Activated CD4-positive, alpha-beta T cell treated with anti-CD3 and anti-CD28 coated beads, Interleukin-2, amount 10 ng/mL, durations not matched to agents 24 days and 14 days (primary cell): ENCODE measurements around the gene DCAF8L2. TPM values are rescaled to one million over a fixed set of nuclear protein-coding genes. Genes with fewer than 3 reads are reported as not detected.
"Not testable (repeated sequence)": the region's sequence is repeated elsewhere in the genome, so short reads cannot be mapped to it uniquely, and the experiment has no call there.

ENCODE experiments used
- DNase-seq: peaks from one replicate; pipeline ENCODE4 v3.0.0; 2022
- H3K27ac Mint-ChIP-seq: one replicate; pipeline ENCODE4 v1.8.0; 2022; ENCODE audit warnings: mild to moderate bottlenecking, mixed read lengths
- H3K27me3 Mint-ChIP-seq: one replicate; pipeline ENCODE4 v1.8.0; 2022; ENCODE audit warnings: mixed read lengths
- H3K36me3 Mint-ChIP-seq: one replicate; pipeline ENCODE4 v1.8.0; 2022; ENCODE audit warnings: low read depth, mild to moderate bottlenecking, mixed read lengths
- H3K4me1 Mint-ChIP-seq: one replicate; pipeline ENCODE4 v1.8.0; 2021; ENCODE audit warnings: mixed read lengths
- H3K4me3 Mint-ChIP-seq: one replicate; pipeline ENCODE4 v1.8.0; 2022; ENCODE audit warnings: mild to moderate bottlenecking, moderate library complexity, mixed read lengths
- H3K9me3 Mint-ChIP-seq: one replicate; pipeline ENCODE4 v1.8.0; 2021; ENCODE audit warnings: mixed read lengths
- intact Hi-C: fragments of 100-400 bp; cut with micrococcal nuclease; formaldehyde crosslinking; loops from one replicate; pipeline ENCODE4 v1.15.1; 2023
- total RNA-seq: library from RNA; stranded (reverse); gene quantifications from 2 replicates; pipeline ENCODE4 v1.2.3, GENCODE V29; 2022

DCAF8L2 gene
- total RNA-seq, 1 donor from 2014 or later, result not detected

- DNase-seq, result no peak
- no peaks in the 10 kb centered on the region for H3K27me3 Mint-ChIP-seq
- intact Hi-C loops, result no loop called here
- no peaks in the 10 kb centered on the region for H3K9me3 Mint-ChIP-seq
- H3K4me1 Mint-ChIP-seq, result no peaks in the 10 kb centered on the region
- H3K4me3 Mint-ChIP-seq, result no peak overlapping the region
- H3K27ac Mint-ChIP-seq, result no peak overlapping the region
- no peaks in the 10 kb centered on the region for H3K36me3 Mint-ChIP-seq
Observed at GRCh38 chrX:27715610-27716009, 125.5 kb downstream of the DCAF8L2 start.

GRCh38 chrX:27728291-27728690 lies 138.1 kb downstream of the DCAF8L2 start:
- H3K27me3 Mint-ChIP-seq, result no peaks in the 10 kb centered on the region
- intact Hi-C loops, result no loop called here
- H3K27ac Mint-ChIP-seq, result no peak overlapping the region
- no peak overlapping the region for H3K4me3 Mint-ChIP-seq
- no peaks in the 10 kb centered on the region for H3K36me3 Mint-ChIP-seq
- H3K4me1 Mint-ChIP-seq, result no peaks in the 10 kb centered on the region
- no peaks in the 10 kb centered on the region for H3K9me3 Mint-ChIP-seq
- DNase-seq, result no peak

- no peak overlapping the region for H3K27ac Mint-ChIP-seq
- DNase-seq, result no peak
- intact Hi-C loops, result no loop called here
- H3K4me1 Mint-ChIP-seq, result no peaks in the 10 kb centered on the region
- no peak overlapping the region for H3K4me3 Mint-ChIP-seq
- no peaks in the 10 kb centered on the region for H3K27me3 Mint-ChIP-seq
- no peaks in the 10 kb centered on the region for H3K9me3 Mint-ChIP-seq
- no peaks in the 10 kb centered on the region for H3K36me3 Mint-ChIP-seq
Observed at GRCh38 chrX:27731962-27732361, 141.8 kb downstream of the DCAF8L2 start.

- Mint-ChIP-seq H3K27me3 (no peaks in the 10 kb centered on the region), H3K4me3 (no peak overlapping the region), H3K27ac (no peak overlapping the region), H3K9me3 (no peaks in the 10 kb centered on the region), H3K36me3 (no peaks in the 10 kb centered on the region), H3K4me1 (no peaks in the 10 kb centered on the region)
- intact Hi-C loops, result no loop called here
- DNase-seq, result no peak
Observed at GRCh38 chrX:27735914-27736313, 145.8 kb downstream of the DCAF8L2 start.

- intact Hi-C loops, result no loop called here
- Mint-ChIP-seq H3K27me3 (no peaks in the 10 kb centered on the region), H3K4me3 (no peak overlapping the region), H3K27ac (no peak overlapping the region), H3K36me3 (no peaks in the 10 kb centered on the region), H3K4me1 (no peaks in the 10 kb centered on the region), H3K9me3 (no peaks in the 10 kb centered on the region)
- DNase-seq, result no peak
Observed at GRCh38 chrX:27740933-27741332, 150.8 kb downstream of the DCAF8L2 start.

- H3K9me3 Mint-ChIP-seq, H3K27ac Mint-ChIP-seq, H3K27me3 Mint-ChIP-seq, intact Hi-C loops, DNase-seq, H3K4me3 Mint-ChIP-seq, H3K36me3 Mint-ChIP-seq, H3K4me1 Mint-ChIP-seq: not testable (repeated sequence)
Observed at GRCh38 chrX:27743521-27743920, 153.4 kb downstream of the DCAF8L2 start.

- no peaks in the 10 kb centered on the region for H3K4me1 Mint-ChIP-seq
- intact Hi-C loops, result no loop called here
- no peak overlapping the region for H3K27ac Mint-ChIP-seq
- H3K27me3 Mint-ChIP-seq, result no peaks in the 10 kb centered on the region
- no peaks in the 10 kb centered on the region for H3K9me3 Mint-ChIP-seq
- no peaks in the 10 kb centered on the region for H3K36me3 Mint-ChIP-seq
- DNase-seq, result no peak
- H3K4me3 Mint-ChIP-seq, result no peak overlapping the region
Observed at GRCh38 chrX:27746516-27746915, 156.4 kb downstream of the DCAF8L2 start.

GRCh38 chrX:27750298-27750697 lies 160.2 kb downstream of the DCAF8L2 start:
- H3K27ac Mint-ChIP-seq, H3K36me3 Mint-ChIP-seq, H3K4me1 Mint-ChIP-seq, H3K27me3 Mint-ChIP-seq, intact Hi-C loops, DNase-seq, H3K4me3 Mint-ChIP-seq, H3K9me3 Mint-ChIP-seq: not testable (repeated sequence)

- no peaks in the 10 kb centered on the region for H3K27me3 Mint-ChIP-seq
- H3K36me3 Mint-ChIP-seq, result no peaks in the 10 kb centered on the region
- H3K27ac Mint-ChIP-seq, result no peak overlapping the region
- no peaks in the 10 kb centered on the region for H3K4me1 Mint-ChIP-seq
- intact Hi-C loops, result no loop called here
- H3K9me3 Mint-ChIP-seq, result peaks cover 3% of the 10 kb centered on the region
- DNase-seq, result no peak
- H3K4me3 Mint-ChIP-seq, result no peak overlapping the region
Observed at GRCh38 chrX:27751976-27752375, 161.8 kb downstream of the DCAF8L2 start.

- Mint-ChIP-seq H3K4me1 (no peaks in the 10 kb centered on the region), H3K36me3 (no peaks in the 10 kb centered on the region), H3K27ac (no peak overlapping the region), H3K9me3 (no peaks in the 10 kb centered on the region), H3K27me3 (no peaks in the 10 kb centered on the region), H3K4me3 (no peak overlapping the region)
- intact Hi-C loops, result no loop called here
- DNase-seq, result no peak
Observed at GRCh38 chrX:27765718-27766117, 175.6 kb downstream of the DCAF8L2 start.

GRCh38 chrX:27767387-27767786 lies 177.2 kb downstream of the DCAF8L2 start:
- H3K36me3 Mint-ChIP-seq, result no peaks in the 10 kb centered on the region
- no peak overlapping the region for H3K27ac Mint-ChIP-seq
- no peak overlapping the region for H3K4me3 Mint-ChIP-seq
- intact Hi-C loops, result no loop called here
- DNase-seq, result no peak
- no peaks in the 10 kb centered on the region for H3K9me3 Mint-ChIP-seq
- no peaks in the 10 kb centered on the region for H3K27me3 Mint-ChIP-seq
- no peaks in the 10 kb centered on the region for H3K4me1 Mint-ChIP-seq

- H3K4me3 Mint-ChIP-seq, result no peak overlapping the region
- H3K27me3 Mint-ChIP-seq, result no peaks in the 10 kb centered on the region
- no peaks in the 10 kb centered on the region for H3K4me1 Mint-ChIP-seq
- no peaks in the 10 kb centered on the region for H3K36me3 Mint-ChIP-seq
- DNase-seq, result no peak
- intact Hi-C loops, result no loop called here
- H3K9me3 Mint-ChIP-seq, result no peaks in the 10 kb centered on the region
- H3K27ac Mint-ChIP-seq, result no peak overlapping the region
Observed at GRCh38 chrX:27775984-27776383, 185.8 kb downstream of the DCAF8L2 start.

- Mint-ChIP-seq H3K9me3 (no peaks in the 10 kb centered on the region), H3K27me3 (no peaks in the 10 kb centered on the region), H3K27ac (no peak overlapping the region), H3K4me3 (no peak overlapping the region), H3K4me1 (no peaks in the 10 kb centered on the region), H3K36me3 (no peaks in the 10 kb centered on the region)
- intact Hi-C loops, result no loop called here
- no peak for DNase-seq
Observed at GRCh38 chrX:27796640-27797257, 206.6 kb downstream of the DCAF8L2 start.

GRCh38 chrX:27797575-27797974 lies 207.4 kb downstream of the DCAF8L2 start:
- no peaks in the 10 kb centered on the region for H3K9me3 Mint-ChIP-seq
- no peaks in the 10 kb centered on the region for H3K36me3 Mint-ChIP-seq
- no peak for DNase-seq
- intact Hi-C loops, result no loop called here
- no peaks in the 10 kb centered on the region for H3K27me3 Mint-ChIP-seq
- no peaks in the 10 kb centered on the region for H3K4me1 Mint-ChIP-seq
- no peak overlapping the region for H3K27ac Mint-ChIP-seq
- no peak overlapping the region for H3K4me3 Mint-ChIP-seq
